ENCODE results near the gene FBL.

Gene FBL

GRCh38 chr19:39833160-39833463, 13.1 kb downstream of the FBL start:
- peak overlapping the region; percentile 85 for H3K4me3 ChIP-seq (ENCODE audit: low read length)
- no peak for DNase-seq (ENCODE audit: low read depth)
- TF ChIP-seq, protein P1, sequence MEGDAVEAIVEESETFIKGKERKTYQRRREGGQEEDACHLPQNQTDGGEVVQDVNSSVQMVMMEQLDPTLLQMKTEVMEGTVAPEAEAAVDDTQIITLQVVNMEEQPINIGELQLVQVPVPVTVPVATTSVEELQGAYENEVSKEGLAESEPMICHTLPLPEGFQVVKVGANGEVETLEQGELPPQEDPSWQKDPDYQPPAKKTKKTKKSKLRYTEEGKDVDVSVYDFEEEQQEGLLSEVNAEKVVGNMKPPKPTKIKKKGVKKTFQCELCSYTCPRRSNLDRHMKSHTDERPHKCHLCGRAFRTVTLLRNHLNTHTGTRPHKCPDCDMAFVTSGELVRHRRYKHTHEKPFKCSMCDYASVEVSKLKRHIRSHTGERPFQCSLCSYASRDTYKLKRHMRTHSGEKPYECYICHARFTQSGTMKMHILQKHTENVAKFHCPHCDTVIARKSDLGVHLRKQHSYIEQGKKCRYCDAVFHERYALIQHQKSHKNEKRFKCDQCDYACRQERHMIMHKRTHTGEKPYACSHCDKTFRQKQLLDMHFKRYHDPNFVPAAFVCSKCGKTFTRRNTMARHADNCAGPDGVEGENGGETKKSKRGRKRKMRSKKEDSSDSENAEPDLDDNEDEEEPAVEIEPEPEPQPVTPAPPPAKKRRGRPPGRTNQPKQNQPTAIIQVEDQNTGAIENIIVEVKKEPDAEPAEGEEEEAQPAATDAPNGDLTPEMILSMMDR (IDR thresholded peaks at IDR 0.05; ENCODE audit: insufficient read depth, low read depth, low read length, missing control alignments) = no peak

- peak overlapping the region; percentile 85 for H3K4me3 ChIP-seq (ENCODE audit: low read length)
- TF ChIP-seq, protein P1 (IDR thresholded peaks at IDR 0.05; ENCODE audit: insufficient read depth, low read depth, low read length, missing control alignments) = no peak
- DNase-seq (ENCODE audit: low read depth) = no peak
Observed at GRCh38 chr19:39832341-39833083, 13.7 kb downstream of the FBL start.

DNA sequence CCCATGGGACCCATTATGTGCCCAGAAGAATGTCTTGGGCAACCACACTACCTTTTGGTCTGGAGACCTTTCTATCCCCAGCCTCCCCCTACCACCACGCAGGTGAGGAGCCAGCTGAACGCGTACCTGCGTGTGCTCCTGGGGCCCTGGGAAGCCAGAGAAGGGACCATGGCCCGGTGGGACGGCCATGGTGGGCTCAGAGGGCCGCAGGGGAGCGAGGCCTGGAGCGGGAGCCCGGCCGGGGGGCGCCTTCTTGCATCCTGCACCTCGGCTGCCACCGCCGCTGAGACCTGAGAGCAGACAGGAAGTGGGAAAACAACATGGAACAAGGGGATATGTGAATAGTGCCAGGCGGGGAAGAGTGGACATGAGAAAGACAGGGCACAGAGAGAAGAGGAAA, 14.5 kb downstream of the FBL start:
- no peak overlapping the region for H3K4me3 ChIP-seq (ENCODE audit: low read length)
- DNase-seq (ENCODE audit: low read depth) = no peak

DNA sequence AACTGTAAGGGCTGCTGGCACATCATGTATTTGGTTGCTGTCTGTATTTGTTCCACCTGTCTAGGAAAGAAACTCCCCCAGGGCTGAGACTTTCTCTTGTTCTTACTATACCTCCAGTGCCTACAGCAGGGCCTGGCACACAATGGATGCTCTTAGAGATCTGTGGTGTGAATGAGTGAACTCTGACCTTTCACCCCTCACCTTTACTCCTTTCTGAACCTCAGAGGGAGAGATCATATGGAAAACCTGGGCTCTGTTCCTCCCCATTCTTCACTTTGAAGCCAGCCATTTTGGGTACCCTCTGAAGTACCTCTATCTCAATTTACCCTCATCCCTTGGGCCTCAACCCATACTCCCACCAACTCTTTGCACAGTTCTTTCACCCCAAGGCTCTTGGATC, 15.3 kb downstream of the FBL start:
- DNase-seq (ENCODE audit: low read depth) = no peak
- no peak overlapping the region for H3K4me3 ChIP-seq (ENCODE audit: low read length)
- TF ChIP-seq, protein P1 (IDR thresholded peaks at IDR 0.05; ENCODE audit: insufficient read depth, low read depth, low read length, missing control alignments) = no peak

More for the DNA sequence above, 14.5 kb downstream of the FBL start:
- TF ChIP-seq, protein P1 (IDR thresholded peaks at IDR 0.05; ENCODE audit: insufficient read depth, low read depth, low read length, missing control alignments) = no peak

GRCh38 chr19:39830406-39830805, 15.8 kb downstream of the FBL start:
- H3K4me3 ChIP-seq (ENCODE audit: low read length) = no peak overlapping the region
- TF ChIP-seq, protein P1 (IDR thresholded peaks at IDR 0.05; ENCODE audit: insufficient read depth, low read depth, low read length, missing control alignments) = no peak
- no peak for DNase-seq (ENCODE audit: low read depth)

- DNase-seq (ENCODE audit: low read depth) = no peak
- TF ChIP-seq, protein P1 (IDR thresholded peaks at IDR 0.05; ENCODE audit: insufficient read depth, low read depth, low read length, missing control alignments) = no peak
- no peak overlapping the region for H3K4me3 ChIP-seq (ENCODE audit: low read length)
Observed at GRCh38 chr19:39829702-39830275, 16.4 kb downstream of the FBL start.

DNA sequence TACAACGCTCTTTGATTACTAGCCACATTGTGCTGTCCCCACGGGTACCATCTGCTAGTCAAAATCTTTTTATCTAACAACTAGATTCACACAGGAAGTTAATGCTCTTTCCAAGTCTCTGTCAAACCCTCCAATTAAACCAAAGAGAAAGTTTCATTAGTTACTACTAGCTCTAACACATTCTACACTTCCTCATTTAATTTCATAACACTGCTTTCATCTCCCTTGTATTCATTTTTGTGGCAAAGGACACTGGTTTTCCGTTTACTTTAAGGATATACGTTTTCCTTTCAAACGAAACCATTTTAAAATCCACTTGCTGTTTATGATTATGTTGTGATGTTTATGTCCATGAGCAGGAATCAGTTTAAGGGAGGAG, 17.5 kb downstream of the FBL start:
- no peak overlapping the region for H3K4me3 ChIP-seq (ENCODE audit: low read length)
- DNase-seq (ENCODE audit: low read depth) = no peak
- TF ChIP-seq, protein P1 (IDR thresholded peaks at IDR 0.05; ENCODE audit: insufficient read depth, low read depth, low read length, missing control alignments) = no peak
